Trophoblast cell (in vitro differentiated cells and primary cell): ENCODE measurements around the gene KBTBD12.
A peak's percentile ranks its signal among the peaks of the same experiment; 100 is the strongest.

Source experiments
- DNase-seq, 2 donors: peaks; one replicate each; pipeline ENCODE4 v3.0.0-alpha.2; 2016
- H2AFZ ChIP-seq: 2 replicates; pipeline ENCODE4 v1.6.1; 2013; ENCODE audit warnings: low read length, moderate library complexity, mild to moderate bottlenecking; ENCODE audit not compliant: insufficient read depth, poor library complexity
- H2AK5ac ChIP-seq: 2 replicates; pipeline ENCODE4 v1.6.1; 2013; ENCODE audit warnings: mild to moderate bottlenecking, low read length
- H2BK120ac ChIP-seq: 2 replicates; pipeline ENCODE4 v1.6.1; 2013; ENCODE audit warnings: low read length, mild to moderate bottlenecking, moderate library complexity; ENCODE audit not compliant: insufficient read depth, poor library complexity
- H2BK12ac ChIP-seq: 2 replicates; pipeline ENCODE4 v1.6.1; 2013; ENCODE audit warnings: mild to moderate bottlenecking, low read length, moderate library complexity
- H2BK5ac ChIP-seq: 2 replicates; pipeline ENCODE4 v1.6.1; 2013; ENCODE audit warnings: low read length, low read depth, moderate library complexity, mild to moderate bottlenecking; ENCODE audit not compliant: poor library complexity
- H3K14ac ChIP-seq: 2 replicates; pipeline ENCODE4 v1.6.1; 2013; ENCODE audit warnings: mild to moderate bottlenecking, low read length
- H3K18ac ChIP-seq: 2 replicates; pipeline ENCODE4 v1.6.1; 2013; ENCODE audit warnings: mild to moderate bottlenecking, low read length
- H3K23ac ChIP-seq: 2 replicates; pipeline ENCODE4 v1.6.1; 2013; ENCODE audit warnings: low read length
- H3K27ac ChIP-seq: 2 replicates; pipeline ENCODE4 v1.5.1; 2013; ENCODE audit warnings: low read depth, mild to moderate bottlenecking, inconsistent platforms, low read length, moderate library complexity
- H3K27me3 ChIP-seq: 2 replicates; pipeline ENCODE4 v1.6.1; 2013; ENCODE audit warnings: inconsistent platforms, mild to moderate bottlenecking, low read length, moderate library complexity; ENCODE audit not compliant: insufficient read depth
- H3K36me3 ChIP-seq, 2 experiments: 1 replicate in 1 of 2; 2 replicates in 1 of 2; pipeline ENCODE4 v1.6.1; 2013; ENCODE audit warnings: low read length in 2 of 2, mild to moderate bottlenecking in 2 of 2, moderate library complexity in 1 of 2; ENCODE audit not compliant: insufficient read depth in 2 of 2, control insufficient read depth in 1 of 2
- H3K4ac ChIP-seq: 2 replicates; pipeline ENCODE4 v1.6.1; 2013; ENCODE audit warnings: low read depth, mild to moderate bottlenecking, low read length, moderate library complexity
- H3K4me1 ChIP-seq, 2 experiments: 1 replicate in 1 of 2; 2 replicates in 1 of 2; pipeline ENCODE4 v1.6.1; 2013; ENCODE audit warnings: low read length in 2 of 2, mild to moderate bottlenecking in 2 of 2, moderate library complexity in 1 of 2; ENCODE audit not compliant: insufficient read depth in 2 of 2, control insufficient read depth in 1 of 2
- H3K4me2 ChIP-seq: 2 replicates; pipeline ENCODE4 v1.6.1; 2013; ENCODE audit warnings: inconsistent platforms, mild to moderate bottlenecking, low read length, moderate library complexity
- H3K4me3 ChIP-seq: 2 replicates; pipeline ENCODE4 v1.5.1; 2013; ENCODE audit warnings: mild to moderate bottlenecking, low read depth, low read length, inconsistent platforms
- H3K79me1 ChIP-seq: one replicate; pipeline ENCODE4 v1.6.1; 2013; ENCODE audit warnings: low read length
- H3K79me2 ChIP-seq: 2 replicates; pipeline ENCODE4 v1.6.1; 2013; ENCODE audit warnings: low read length, mild to moderate bottlenecking; ENCODE audit not compliant: control insufficient read depth, insufficient read depth, poor library complexity
- H3K9ac ChIP-seq: 2 replicates; pipeline ENCODE4 v1.6.1; 2013; ENCODE audit warnings: mild to moderate bottlenecking, low read length
- H3K9me3 ChIP-seq: 2 replicates; pipeline ENCODE4 v1.6.1; 2013; ENCODE audit warnings: low read depth, mild to moderate bottlenecking, control low read depth, inconsistent platforms, low read length; ENCODE audit not compliant: insufficient read depth
- H4K12ac ChIP-seq: 2 replicates; pipeline ENCODE4 v1.6.1; 2013; ENCODE audit warnings: low read depth, mild to moderate bottlenecking, low read length, moderate library complexity
- H4K8ac ChIP-seq: 2 replicates; pipeline ENCODE4 v1.6.1; 2013; ENCODE audit warnings: low read depth, mild to moderate bottlenecking, low read length, moderate library complexity
- H4K91ac ChIP-seq: one replicate; pipeline ENCODE4 v1.6.1; 2013; ENCODE audit warnings: low read depth, mild to moderate bottlenecking, low read length, moderate library complexity
- WGBS: extraction: QIAGEN DNeasy Blood & Tissue Kit; methylation state at CpG from one replicate; pipeline ENCODE4 v1.1.7; 2013; ENCODE audit warnings: missing lambda C conversion rate; ENCODE audit not compliant: insufficient read length, insufficient coverage; ENCODE audit errors: extremely low coverage; 5-methylcytosine and 5-hydroxymethylcytosine counted together

KBTBD12 gene

GRCh38 chr3:127894481-127894880 is 20.6 kb upstream of the KBTBD12 start:
- H4K91ac ChIP-seq = no peak overlapping the region
- H3K4me2 ChIP-seq = no peak overlapping the region
- no peak overlapping the region for H2AK5ac ChIP-seq
- no peak overlapping the region for H2BK5ac ChIP-seq
- no peaks in the 10 kb centered on the region for H3K79me1 ChIP-seq
- H3K4me1 ChIP-seq = peaks cover 6% of the 10 kb centered on the region in 2 experiments
- H2BK120ac ChIP-seq = no peak overlapping the region
- no peaks in the 10 kb centered on the region for H3K27me3 ChIP-seq
- no peak overlapping the region for H3K27ac ChIP-seq
- no peaks in the 10 kb centered on the region for H3K36me3 ChIP-seq
- H3K4me3 ChIP-seq = no peak overlapping the region
- H3K4ac ChIP-seq = no peak overlapping the region
- H3K14ac ChIP-seq = no peak overlapping the region
- H3K9ac ChIP-seq = no peak overlapping the region
- peaks cover 10% of the 10 kb centered on the region for H3K9me3 ChIP-seq
- no peak overlapping the region for H4K8ac ChIP-seq
- H2AFZ ChIP-seq = no peak overlapping the region
- DNase-seq = no peak
- no peak overlapping the region for H2BK12ac ChIP-seq
- no peak overlapping the region for H3K18ac ChIP-seq
- no CpG with 5 or more reads among the region's 3 CpGs for WGBS
- H3K23ac ChIP-seq = no peak overlapping the region
- no peaks in the 10 kb centered on the region for H3K79me2 ChIP-seq
- H4K12ac ChIP-seq = no peak overlapping the region

GRCh38 chr3:127899200-127899599 is 15.8 kb upstream of the KBTBD12 start:
- no peak overlapping the region for H2AK5ac ChIP-seq
- WGBS = no CpG with 5 or more reads among the region's 6 CpGs
- H2BK12ac ChIP-seq = no peak overlapping the region
- H3K14ac ChIP-seq = no peak overlapping the region
- H3K4me3 ChIP-seq = no peak overlapping the region
- DNase-seq = peak in 1 of 2 donors; percentile 48
- no peaks in the 10 kb centered on the region for H3K27me3 ChIP-seq
- H3K79me2 ChIP-seq = no peaks in the 10 kb centered on the region
- H2BK5ac ChIP-seq = no peak overlapping the region
- no peaks in the 10 kb centered on the region for H3K79me1 ChIP-seq
- H4K8ac ChIP-seq = no peak overlapping the region
- H2AFZ ChIP-seq = no peak overlapping the region
- H3K4me2 ChIP-seq = no peak overlapping the region
- no peak overlapping the region for H4K12ac ChIP-seq
- no peak overlapping the region for H3K9ac ChIP-seq
- no peak overlapping the region for H3K23ac ChIP-seq
- H3K4me1 ChIP-seq = peaks cover 0 to 10% of the 10 kb centered on the region in 2 experiments
- peaks cover 4% of the 10 kb centered on the region for H3K9me3 ChIP-seq
- H3K36me3 ChIP-seq = no peaks in the 10 kb centered on the region
- no peak overlapping the region for H4K91ac ChIP-seq
- H3K18ac ChIP-seq = no peak overlapping the region
- no peak overlapping the region for H3K4ac ChIP-seq
- H3K27ac ChIP-seq = no peak overlapping the region
- H2BK120ac ChIP-seq = no peak overlapping the region

GRCh38 chr3:127899766-127900165 is 15.3 kb upstream of the KBTBD12 start:
- no peak overlapping the region for H2BK5ac ChIP-seq
- H3K79me2 ChIP-seq = no peaks in the 10 kb centered on the region
- no peak overlapping the region for H3K23ac ChIP-seq
- H3K14ac ChIP-seq = no peak overlapping the region
- H4K91ac ChIP-seq = no peak overlapping the region
- H2BK12ac ChIP-seq = no peak overlapping the region
- no peaks in the 10 kb centered on the region for H3K79me1 ChIP-seq
- WGBS = no CpG with 5 or more reads among the region's 3 CpGs
- no peak overlapping the region for H3K9ac ChIP-seq
- no peak overlapping the region for H3K4ac ChIP-seq
- H3K9me3 ChIP-seq = peaks cover 4% of the 10 kb centered on the region
- H4K12ac ChIP-seq = no peak overlapping the region
- H2AK5ac ChIP-seq = no peak overlapping the region
- no peak overlapping the region for H3K4me3 ChIP-seq
- no peak overlapping the region for H4K8ac ChIP-seq
- no peaks in the 10 kb centered on the region for H3K27me3 ChIP-seq
- no peak overlapping the region for H2AFZ ChIP-seq
- no peak overlapping the region for H3K18ac ChIP-seq
- H3K36me3 ChIP-seq = no peaks in the 10 kb centered on the region
- no peak overlapping the region for H3K27ac ChIP-seq
- peaks cover 0 to 10% of the 10 kb centered on the region in 2 experiments for H3K4me1 ChIP-seq
- no peak overlapping the region for H2BK120ac ChIP-seq
- DNase-seq = no peak
- no peak overlapping the region for H3K4me2 ChIP-seq

- no peaks in the 10 kb centered on the region for H3K27me3 ChIP-seq
- H3K9ac ChIP-seq = no peak overlapping the region
- no CpG with 5 or more reads among the region's 5 CpGs for WGBS
Measured at GRCh38 chr3:127900536-127900935, 14.5 kb upstream of the KBTBD12 start.

More at GRCh38 chr3:127900536-127900935, 14.5 kb upstream of the KBTBD12 start:
- Histone ChIP-seq H3K23ac (no peak overlapping the region), H2AK5ac (no peak overlapping the region), H3K27ac (no peak overlapping the region), H4K8ac (no peak overlapping the region), H3K4me1 (peaks cover 0 to 10% of the 10 kb centered on the region in 2 experiments), H3K79me1 (no peaks in the 10 kb centered on the region), H2BK120ac (no peak overlapping the region), H2BK5ac (no peak overlapping the region), H3K9me3 (peaks cover 4% of the 10 kb centered on the region), H3K79me2 (no peaks in the 10 kb centered on the region), H4K12ac (no peak overlapping the region), H2AFZ (no peak overlapping the region), H3K14ac (no peak overlapping the region), H3K36me3 (no peaks in the 10 kb centered on the region), H3K4ac (no peak overlapping the region), H3K4me2 (no peak overlapping the region), H4K91ac (no peak overlapping the region), H3K18ac (no peak overlapping the region), H2BK12ac (no peak overlapping the region), H3K4me3 (no peak overlapping the region)
- DNase-seq = peak; percentile 54 to 79
